ENCODE measurements around the gene MYOG. TPM values are rescaled to one million over a fixed set of nuclear protein-coding genes. Genes with fewer than 3 reads are reported as not detected.

MYOG gene
- total RNA-seq, 4 donors from 2014 or later = not detected

GRCh38 chr1:203103216-203103615 is 17.4 kb upstream of the MYOG start:
- Histone ChIP-seq H3K4me1 (no peaks in the 10 kb centered on the region), H3K9me3 (no peaks in the 10 kb centered on the region), H3K27ac (no peak overlapping the region), H3K27me3 (no peaks in the 10 kb centered on the region), H3K36me3 (no peaks in the 10 kb centered on the region), H3K4me3 (no peak overlapping the region)
- no peak for DNase-seq
- TF ChIP-seq CTCF (IDR thresholded peaks at IDR 0.05) (no peak), POLR2A (IDR thresholded peaks at IDR 0.05) (no peak)

GRCh38 chr1:203101813-203102634 is 16.2 kb upstream of the MYOG start:
- Histone ChIP-seq H3K9me3 (no peaks in the 10 kb centered on the region), H3K27me3 (no peaks in the 10 kb centered on the region), H3K27ac (no peak overlapping the region), H3K4me3 (no peak overlapping the region), H3K4me1 (no peaks in the 10 kb centered on the region), H3K36me3 (no peaks in the 10 kb centered on the region)
- TF ChIP-seq CTCF (IDR thresholded peaks at IDR 0.05) (no peak), POLR2A (IDR thresholded peaks at IDR 0.05) (no peak)
- no peak for DNase-seq

GRCh38 chr1:203100516-203100869 is 14.7 kb upstream of the MYOG start:
- peaks cover 0 to 1% (median 0%) of the 10 kb centered on the region in 4 donors for H3K9me3 ChIP-seq
- no peaks in the 10 kb centered on the region for H3K4me1 ChIP-seq
- H3K27ac ChIP-seq = no peak overlapping the region
- no peaks in the 10 kb centered on the region for H3K27me3 ChIP-seq
- no peak overlapping the region for H3K4me3 ChIP-seq
- TF ChIP-seq POLR2A (IDR thresholded peaks at IDR 0.05) (no peak), CTCF (IDR thresholded peaks at IDR 0.05) (no peak)
- DNase-seq = no peak
- no peaks in the 10 kb centered on the region for H3K36me3 ChIP-seq

GRCh38 chr1:203099805-203100515 is 14.1 kb upstream of the MYOG start:
- no peak for TF ChIP-seq POLR2A (IDR thresholded peaks at IDR 0.05)
- TF ChIP-seq CTCF (IDR thresholded peaks at IDR 0.05) = no peak
- DNase-seq = no peak
- no peaks in the 10 kb centered on the region for H3K36me3 ChIP-seq

GRCh38 chr1:203098914-203099520 is 13.2 kb upstream of the MYOG start:
- Histone ChIP-seq H3K36me3 (no peaks in the 10 kb centered on the region), H3K4me3 (no peak overlapping the region)
- no peak for DNase-seq

More at GRCh38 chr1:203099805-203100515, 14.1 kb upstream of the MYOG start:
- Histone ChIP-seq H3K4me1 (no peaks in the 10 kb centered on the region), H3K27me3 (no peaks in the 10 kb centered on the region), H3K27ac (no peak overlapping the region), H3K4me3 (no peak overlapping the region), H3K9me3 (peaks cover 0 to 6% (median 0%) of the 10 kb centered on the region in 4 donors)

More at GRCh38 chr1:203098914-203099520, 13.2 kb upstream of the MYOG start:
- no peaks in the 10 kb centered on the region for H3K27me3 ChIP-seq
- peaks cover 0 to 13% (median 0%) of the 10 kb centered on the region in 4 donors for H3K9me3 ChIP-seq
- no peaks in the 10 kb centered on the region for H3K4me1 ChIP-seq
- TF ChIP-seq CTCF (IDR thresholded peaks at IDR 0.05) (no peak), POLR2A (IDR thresholded peaks at IDR 0.05) (no peak)
- H3K27ac ChIP-seq = no peak overlapping the region
